Stimulated activated CD4-positive, alpha-beta T cell treated with anti-CD3 and anti-CD28 coated beads, Interleukin-4, amount 100 ng/mL, for 48 hours (primary cell): ENCODE data around the gene LRP10.

Experiments
- DNase-seq, 2 donors: peaks; one replicate each; pipeline ENCODE4 v3.0.0-alpha.2; 2020; ENCODE audit warnings: low read depth in 2 of 2

LRP10 gene

GRCh38 chr14:22918804-22919600 is 47.5 kb downstream of the LRP10 start, which contains the start of gene RBM23:
Gene RBM23, minus strand, starts transcription at chr14:22919149.
- DNase-seq: peak; percentile 99

GRCh38 chr14:22919601-22919921 is 48.0 kb downstream of the LRP10 start:
- DNase-seq: no peak

- DNase-seq: no peak
Measured at GRCh38 chr14:22920697-22921096, 49.2 kb downstream of the LRP10 start.

- DNase-seq: no peak
Measured at GRCh38 chr14:22922294-22922693, 50.8 kb downstream of the LRP10 start.

GRCh38 chr14:22923746-22924145 is 52.2 kb downstream of the LRP10 start:
- no peak for DNase-seq

- no peak for DNase-seq
Measured at GRCh38 chr14:22925513-22925912, 54.0 kb downstream of the LRP10 start.

- no peak for DNase-seq
Measured at GRCh38 chr14:22926316-22926715, 54.8 kb downstream of the LRP10 start.

GRCh38 chr14:22928237-22929103 is 56.9 kb downstream of the LRP10 start:
- DNase-seq: no peak

GRCh38 chr14:22929104-22929960 is 57.8 kb downstream of the LRP10 start, which contains the start of gene PRMT5:
Gene PRMT5, minus strand, starts transcription at chr14:22929376. Its CDS starts 15 bp downstream, at chr14:22929361.
- DNase-seq: peak; percentile 94 to 97

GRCh38 chr14:22929961-22930364 is 58.4 kb downstream of the LRP10 start:
- no peak for DNase-seq
